ENCODE data around the gene ARMH1. TPM values are rescaled to one million over a fixed set of nuclear protein-coding genes. Genes with fewer than 3 reads are reported as not detected.

The ARMH1 gene
- total RNA-seq, 1 experiment from 2014 or later = 2.8 TPM

GRCh38 chr1:44651069-44651468 is 23.4 kb upstream of the ARMH1 start:
- H3K27ac ChIP-seq (ENCODE audit: low read length) = no peak overlapping the region
- H3K4me3 ChIP-seq (ENCODE audit: low read depth in 2 of 2, low read length in 2 of 2) = no peak overlapping the region
- no peaks in the 10 kb centered on the region; the same call in 1 of the 2 replicates for H3K36me3 ChIP-seq (ENCODE audit: control insufficient read depth, insufficient read depth, low read length)
- ChIA-PET POLR2A (interaction anchor here (0.7 to 1.7 kb wide), 2 partner anchors 9 to 425 kb away, joined by 4 to 13 read pairs; no protein-coding TSS in a partner anchor), CTCF (interaction anchor here (2.5 kb wide), 1 partner anchor 434 kb away, joined by 7 read pairs; no protein-coding TSS in a partner anchor)
- BruUV-seq (replicated peaks) = no TSS peak
- H3K27me3 ChIP-seq (ENCODE audit: control insufficient read depth, insufficient read depth, low read length) = no peaks in the 10 kb centered on the region
- no peaks in the 10 kb centered on the region for H3K9me3 ChIP-seq (ENCODE audit: control insufficient read depth, insufficient read depth, low read depth, low read length)
- ATAC-seq (no peak), DNase-seq (ENCODE audit: low read depth, low spot score) (no peak)
- H3K4me1 ChIP-seq (ENCODE audit: control insufficient read depth, insufficient read depth, low read length) = no peaks in the 10 kb centered on the region
- intact Hi-C loops (cut with micrococcal nuclease; ENCODE audit: unreplicated experiment) = no loop called here
- TF ChIP-seq, protein P1, sequence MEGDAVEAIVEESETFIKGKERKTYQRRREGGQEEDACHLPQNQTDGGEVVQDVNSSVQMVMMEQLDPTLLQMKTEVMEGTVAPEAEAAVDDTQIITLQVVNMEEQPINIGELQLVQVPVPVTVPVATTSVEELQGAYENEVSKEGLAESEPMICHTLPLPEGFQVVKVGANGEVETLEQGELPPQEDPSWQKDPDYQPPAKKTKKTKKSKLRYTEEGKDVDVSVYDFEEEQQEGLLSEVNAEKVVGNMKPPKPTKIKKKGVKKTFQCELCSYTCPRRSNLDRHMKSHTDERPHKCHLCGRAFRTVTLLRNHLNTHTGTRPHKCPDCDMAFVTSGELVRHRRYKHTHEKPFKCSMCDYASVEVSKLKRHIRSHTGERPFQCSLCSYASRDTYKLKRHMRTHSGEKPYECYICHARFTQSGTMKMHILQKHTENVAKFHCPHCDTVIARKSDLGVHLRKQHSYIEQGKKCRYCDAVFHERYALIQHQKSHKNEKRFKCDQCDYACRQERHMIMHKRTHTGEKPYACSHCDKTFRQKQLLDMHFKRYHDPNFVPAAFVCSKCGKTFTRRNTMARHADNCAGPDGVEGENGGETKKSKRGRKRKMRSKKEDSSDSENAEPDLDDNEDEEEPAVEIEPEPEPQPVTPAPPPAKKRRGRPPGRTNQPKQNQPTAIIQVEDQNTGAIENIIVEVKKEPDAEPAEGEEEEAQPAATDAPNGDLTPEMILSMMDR (IDR thresholded peaks at IDR 0.05) = no peak
- TF ChIP-seq TCF7L2 (IDR thresholded peaks at IDR 0.05; ENCODE audit: low read depth, low read length) (no peak), SIN3A (IDR thresholded peaks at IDR 0.05; ENCODE audit: borderline replicate concordance, insufficient read depth, low read depth, low read length) (no peak), POLR2AphosphoS5 (IDR thresholded peaks at IDR 0.05; ENCODE audit: low read depth, low read length) (no peak)
- TF ChIP-seq, protein P2, sequence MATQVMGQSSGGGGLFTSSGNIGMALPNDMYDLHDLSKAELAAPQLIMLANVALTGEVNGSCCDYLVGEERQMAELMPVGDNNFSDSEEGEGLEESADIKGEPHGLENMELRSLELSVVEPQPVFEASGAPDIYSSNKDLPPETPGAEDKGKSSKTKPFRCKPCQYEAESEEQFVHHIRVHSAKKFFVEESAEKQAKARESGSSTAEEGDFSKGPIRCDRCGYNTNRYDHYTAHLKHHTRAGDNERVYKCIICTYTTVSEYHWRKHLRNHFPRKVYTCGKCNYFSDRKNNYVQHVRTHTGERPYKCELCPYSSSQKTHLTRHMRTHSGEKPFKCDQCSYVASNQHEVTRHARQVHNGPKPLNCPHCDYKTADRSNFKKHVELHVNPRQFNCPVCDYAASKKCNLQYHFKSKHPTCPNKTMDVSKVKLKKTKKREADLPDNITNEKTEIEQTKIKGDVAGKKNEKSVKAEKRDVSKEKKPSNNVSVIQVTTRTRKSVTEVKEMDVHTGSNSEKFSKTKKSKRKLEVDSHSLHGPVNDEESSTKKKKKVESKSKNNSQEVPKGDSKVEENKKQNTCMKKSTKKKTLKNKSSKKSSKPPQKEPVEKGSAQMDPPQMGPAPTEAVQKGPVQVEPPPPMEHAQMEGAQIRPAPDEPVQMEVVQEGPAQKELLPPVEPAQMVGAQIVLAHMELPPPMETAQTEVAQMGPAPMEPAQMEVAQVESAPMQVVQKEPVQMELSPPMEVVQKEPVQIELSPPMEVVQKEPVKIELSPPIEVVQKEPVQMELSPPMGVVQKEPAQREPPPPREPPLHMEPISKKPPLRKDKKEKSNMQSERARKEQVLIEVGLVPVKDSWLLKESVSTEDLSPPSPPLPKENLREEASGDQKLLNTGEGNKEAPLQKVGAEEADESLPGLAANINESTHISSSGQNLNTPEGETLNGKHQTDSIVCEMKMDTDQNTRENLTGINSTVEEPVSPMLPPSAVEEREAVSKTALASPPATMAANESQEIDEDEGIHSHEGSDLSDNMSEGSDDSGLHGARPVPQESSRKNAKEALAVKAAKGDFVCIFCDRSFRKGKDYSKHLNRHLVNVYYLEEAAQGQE (IDR thresholded peaks at IDR 0.05; ENCODE audit: insufficient read depth in 1 of 2, low read depth in 2 of 2, low read length in 1 of 2) = no peak
- in situ Hi-C loops (cut with HindIII; ENCODE audit: low pct_unique_long_range_greater_than_20kb, low sequenced_read_pairs) = no loop called here

DNA sequence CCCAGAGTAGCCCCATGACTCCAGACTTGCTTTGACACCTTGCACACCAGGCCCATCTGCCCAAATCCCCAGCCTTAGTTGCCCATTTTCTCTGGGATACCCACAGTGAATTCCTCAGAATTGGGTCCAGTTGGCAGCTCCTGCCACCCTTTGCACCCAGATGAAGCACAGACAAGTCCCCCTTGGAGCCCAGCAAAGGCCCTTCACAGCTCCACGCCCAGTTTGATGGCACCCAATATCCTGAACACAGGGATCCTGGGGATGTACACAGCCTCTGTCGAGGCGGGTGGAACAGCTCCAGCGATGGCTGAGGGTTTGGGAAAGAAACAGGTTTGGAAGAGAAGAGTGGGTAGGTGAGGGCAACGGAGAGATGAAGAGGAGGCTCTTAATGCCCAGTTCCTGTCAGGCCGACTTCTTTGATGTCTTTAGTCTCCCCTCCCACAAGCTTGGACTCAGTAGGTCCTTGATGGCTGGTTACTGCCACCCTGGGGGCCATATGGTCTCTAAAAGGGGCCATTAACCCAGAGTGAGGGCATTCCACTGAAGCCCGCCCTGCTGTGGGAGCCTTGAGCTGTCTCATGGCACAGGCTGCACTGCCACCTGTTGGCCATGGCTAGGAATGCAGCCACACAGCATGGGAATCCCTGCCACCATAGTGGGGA is 21.9 kb upstream of the ARMH1 start:
- ATAC-seq (peak; percentile 92), DNase-seq (ENCODE audit: low read depth, low spot score) (peak; percentile 71)
- POLR2A ChIA-PET = interaction anchor here (0.6 to 1.7 kb wide), 2 partner anchors 10 to 489 kb away, joined by 3 to 4 read pairs; no protein-coding TSS in a partner anchor
- no peak; the same call in 1 of the 2 replicates for TF ChIP-seq TCF7L2 (IDR thresholded peaks at IDR 0.05; ENCODE audit: low read depth, low read length)
- TF ChIP-seq, protein P1 (IDR thresholded peaks at IDR 0.05) = peak; percentile 97
- no peak for TF ChIP-seq POLR2AphosphoS5 (IDR thresholded peaks at IDR 0.05; ENCODE audit: low read depth, low read length)
- TF ChIP-seq SIN3A (IDR thresholded peaks at IDR 0.05; ENCODE audit: borderline replicate concordance, insufficient read depth, low read depth, low read length) = no peak
- TF ChIP-seq, protein P2 (IDR thresholded peaks at IDR 0.05; ENCODE audit: insufficient read depth in 1 of 2, low read depth in 2 of 2, low read length in 1 of 2) = no peak
- no peaks in the 10 kb centered on the region for H3K27me3 ChIP-seq (ENCODE audit: control insufficient read depth, insufficient read depth, low read length)
- BruUV-seq (replicated peaks) = no TSS peak
- CTCF ChIA-PET = interaction anchor here (0.5 to 2.5 kb wide), 10 partner anchors 18 to 435 kb away, joined by 3 to 12 read pairs (median 4); no protein-coding TSS in a partner anchor
- intact Hi-C loops (cut with micrococcal nuclease; ENCODE audit: unreplicated experiment) (no loop called here), in situ Hi-C loops (cut with HindIII; ENCODE audit: low pct_unique_long_range_greater_than_20kb, low sequenced_read_pairs) (no loop called here)
- H3K36me3 ChIP-seq (ENCODE audit: control insufficient read depth, insufficient read depth, low read length) = no peaks in the 10 kb centered on the region; the same call in 1 of the 2 replicates
- H3K9me3 ChIP-seq (ENCODE audit: control insufficient read depth, insufficient read depth, low read depth, low read length) = no peaks in the 10 kb centered on the region
- 0 out of 2 replicates have a peak overlapping the region, but pooled peaks have one; percentile 24 for H3K27ac ChIP-seq (ENCODE audit: low read length)
- H3K4me1 ChIP-seq (ENCODE audit: control insufficient read depth, insufficient read depth, low read length) = no peaks in the 10 kb centered on the region
- H3K4me3 ChIP-seq (ENCODE audit: low read depth in 2 of 2, low read length in 2 of 2) = no peak overlapping the region
